Superior temporal gyrus (tissue), 1 donor: Measurements from ENCODE around the gene CALU.

Experiments used
- DNase-seq: peaks from one replicate; pipeline ENCODE4 v3.0.0-alpha.2; 2016; ENCODE audit errors: extremely low spot score

Gene CALU

GRCh38 chr7:128739048-128739962 is at the start of gene CALU:
Gene CALU (plus strand): TSS chr7:128739359. CDS start chr7:128748584, 9,225 bp downstream.
- peak; percentile 97 for DNase-seq

DNA sequence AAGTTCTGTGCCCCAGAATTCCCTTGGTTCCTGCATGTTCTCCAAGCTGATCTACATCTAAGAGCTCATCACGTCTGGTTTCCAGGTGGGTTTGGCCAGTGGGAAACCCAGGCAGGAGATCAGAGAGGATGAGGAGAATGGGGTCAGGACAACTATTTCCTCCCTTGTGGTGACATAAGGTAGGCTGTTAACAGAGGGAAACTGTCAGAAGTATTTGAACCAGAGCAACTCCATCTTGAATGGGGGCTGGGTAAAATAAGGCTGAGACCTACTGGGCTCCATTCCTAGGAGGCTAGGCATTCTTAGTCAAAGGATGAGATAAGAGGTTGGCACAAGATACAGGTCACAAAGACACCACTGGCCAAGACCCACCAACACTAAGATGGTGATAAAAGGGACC is 47.9 kb upstream of the CALU start:
- no peak for DNase-seq

- no peak for DNase-seq
Observed at GRCh38 chr7:128692623-128693270, 46.4 kb upstream of the CALU start.

DNA sequence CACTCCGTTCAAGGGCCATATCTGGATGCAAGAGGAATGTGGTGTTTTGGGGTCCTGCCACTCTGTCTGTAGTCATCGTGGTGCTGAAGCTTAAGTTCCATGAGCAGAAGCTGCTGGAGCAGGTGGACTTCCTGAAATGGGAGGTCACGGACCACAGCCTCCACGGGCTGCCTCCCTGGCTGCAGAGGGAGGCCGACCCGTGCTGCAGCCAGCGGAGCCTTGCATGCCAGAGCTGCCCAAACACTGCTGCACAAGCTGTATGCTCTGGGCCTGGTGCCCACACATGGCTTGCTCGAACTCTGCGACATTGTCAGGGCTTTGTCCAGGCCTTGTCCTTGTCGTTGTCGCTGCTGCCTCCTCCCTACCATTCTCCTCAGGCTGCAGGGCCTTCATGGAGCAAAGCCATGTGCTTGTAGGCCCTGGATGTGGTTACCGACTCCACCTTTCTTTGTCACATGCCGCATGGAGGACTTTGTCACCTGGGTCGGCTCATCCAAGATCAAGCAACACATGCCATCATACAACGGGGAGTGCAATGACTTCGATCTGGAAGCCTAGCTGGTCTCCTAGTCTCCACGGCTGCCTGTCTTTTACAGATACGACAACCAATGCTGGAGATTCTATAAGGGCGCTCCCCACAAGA is 45.7 kb upstream of the CALU start:
- DNase-seq = no peak

- DNase-seq = no peak
Observed at GRCh38 chr7:128694738-128695137, 44.4 kb upstream of the CALU start.

GRCh38 chr7:128697302-128697905 is 41.8 kb upstream of the CALU start:
- no peak for DNase-seq

DNA sequence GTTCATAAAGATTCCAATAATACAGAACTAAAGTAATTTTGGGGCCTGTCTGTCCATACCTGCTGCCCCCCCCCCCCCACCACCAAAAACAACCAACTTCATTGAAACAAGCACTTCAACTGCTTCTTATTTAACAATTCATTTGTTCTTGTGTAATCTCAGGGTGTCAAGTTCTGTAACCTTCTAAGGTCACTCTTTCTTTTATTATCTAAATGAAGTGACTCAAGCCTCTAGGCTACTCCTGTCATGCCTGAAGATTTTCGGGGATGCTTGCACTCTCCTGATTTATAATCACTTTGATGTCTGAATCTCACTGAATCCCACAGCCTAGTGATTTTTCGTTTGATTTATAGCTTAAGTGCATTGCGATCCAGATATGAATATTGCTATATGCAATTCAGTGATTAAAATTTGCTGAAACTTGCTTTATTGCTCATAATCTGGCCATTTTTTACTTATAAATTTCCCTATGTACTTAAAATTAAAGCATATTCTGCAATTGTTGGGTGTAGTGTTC is 39.9 kb upstream of the CALU start:
- DNase-seq = no peak

- no peak for DNase-seq
Observed at GRCh38 chr7:128699895-128700294, 39.3 kb upstream of the CALU start.

- DNase-seq = no peak
Observed at GRCh38 chr7:128701062-128701785, 37.9 kb upstream of the CALU start.

DNA sequence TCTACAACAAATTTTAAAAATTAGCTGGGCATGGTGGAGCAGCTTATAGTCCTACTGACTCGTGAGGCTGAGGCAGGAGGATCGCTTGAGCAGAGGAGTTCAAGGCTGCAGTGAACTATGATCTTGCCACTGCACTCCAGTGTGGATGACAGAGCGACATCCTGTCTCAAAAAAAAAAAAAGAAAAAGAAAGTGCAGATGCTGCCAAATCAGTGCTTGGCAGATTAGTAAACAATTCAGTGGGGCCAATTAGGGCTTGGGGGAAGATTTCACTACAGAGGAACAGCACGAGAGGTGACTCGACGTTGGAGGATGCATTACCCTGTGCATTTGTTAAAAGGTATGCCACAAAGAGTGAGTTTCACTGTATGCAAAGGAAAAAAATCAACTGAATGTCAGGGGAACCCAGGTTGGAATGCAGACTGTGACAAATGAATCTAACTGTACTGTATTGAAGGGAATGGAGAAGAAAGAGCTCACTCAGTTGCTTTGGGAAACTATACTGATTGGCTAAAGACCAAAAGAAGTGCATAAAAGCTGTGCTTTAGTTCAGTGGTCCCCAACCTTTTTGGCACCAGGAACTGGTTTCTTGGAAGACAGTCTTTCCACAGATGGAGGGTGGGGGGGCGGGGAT is 35.4 kb upstream of the CALU start:
- no peak for DNase-seq

- DNase-seq = no peak
Observed at GRCh38 chr7:128705891-128706333, 33.2 kb upstream of the CALU start.

- DNase-seq = no peak
Observed at GRCh38 chr7:128707752-128708151, 31.4 kb upstream of the CALU start.

DNA sequence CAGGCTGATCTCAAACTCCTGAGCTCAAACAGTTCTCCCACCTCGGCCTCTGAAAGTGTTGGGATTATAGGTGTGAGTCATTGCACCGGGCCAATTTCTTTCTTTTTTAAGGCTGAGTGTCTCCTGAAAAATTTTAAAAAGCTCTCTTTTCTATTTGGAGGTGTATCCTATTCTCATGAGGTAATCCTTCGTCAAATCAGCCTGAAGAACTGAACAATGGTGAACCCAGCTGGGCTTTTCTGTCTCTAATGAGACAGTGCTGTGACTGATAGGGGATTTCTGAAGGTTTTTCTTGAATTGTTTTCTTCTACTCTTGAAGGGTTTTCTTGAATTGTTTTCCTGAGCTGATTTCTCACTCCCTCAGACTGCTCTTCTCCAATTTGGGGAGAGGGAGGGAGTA is 30.9 kb upstream of the CALU start:
- no peak for DNase-seq

- DNase-seq = no peak
Observed at GRCh38 chr7:128708824-128709223, 30.3 kb upstream of the CALU start.

GRCh38 chr7:128710481-128710880 is 28.7 kb upstream of the CALU start:
- no peak for DNase-seq

DNA sequence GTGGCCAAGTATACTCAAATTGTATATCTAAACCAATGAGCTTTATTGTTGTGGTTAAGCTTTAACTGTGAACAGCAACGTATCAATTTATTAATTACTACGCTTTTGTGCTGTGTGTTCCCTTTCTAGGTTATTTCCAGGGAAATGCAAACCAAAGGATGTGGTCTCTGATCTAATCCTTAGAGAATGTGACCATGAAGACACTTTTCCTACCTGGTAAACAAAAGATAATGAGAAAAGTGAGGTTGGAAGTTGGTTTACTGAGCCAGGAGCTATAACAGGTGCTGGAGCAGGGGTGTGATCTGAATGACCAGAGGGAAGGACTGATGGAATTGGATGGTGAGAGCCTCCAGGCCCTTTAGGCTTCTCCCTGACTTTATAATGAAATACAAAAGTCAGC is 25.4 kb upstream of the CALU start:
- no peak for DNase-seq

- no peak for DNase-seq
Observed at GRCh38 chr7:128714701-128715495, 24.3 kb upstream of the CALU start.

GRCh38 chr7:128718967-128719642 is 20.1 kb upstream of the CALU start:
- DNase-seq = no peak

- no peak for DNase-seq
Observed at GRCh38 chr7:128721376-128721775, 17.8 kb upstream of the CALU start.
